Rectal smooth muscle tissue (tissue), 1 donor: ENCODE measurements around the gene LDLRAD4.

Experiments
- H3K27ac ChIP-seq: one replicate; pipeline ENCODE4 v1.7.0; 2013; ENCODE audit warnings: low read depth, low read length, inconsistent platforms
- H3K27me3 ChIP-seq: one replicate; pipeline ENCODE4 v1.7.0; 2013; ENCODE audit warnings: low read length; ENCODE audit not compliant: control insufficient read depth, insufficient read depth
- H3K36me3 ChIP-seq: one replicate; pipeline ENCODE4 v1.7.0; 2013; ENCODE audit warnings: low read length; ENCODE audit not compliant: control insufficient read depth, insufficient read depth
- H3K4me1 ChIP-seq: one replicate; pipeline ENCODE4 v1.7.0; 2013; ENCODE audit warnings: low read length; ENCODE audit not compliant: control insufficient read depth, insufficient read depth
- H3K4me3 ChIP-seq: one replicate; pipeline ENCODE4 v1.7.0; 2013; ENCODE audit warnings: low read length
- H3K9ac ChIP-seq: one replicate; pipeline ENCODE4 v1.7.0; 2013; ENCODE audit warnings: low read length

Gene LDLRAD4

GRCh38 chr18:13445241-13445897, 226.8 kb downstream of the LDLRAD4 start:
- Histone ChIP-seq H3K4me1 (no peaks in the 10 kb centered on the region), H3K4me3 (no peak overlapping the region), H3K27me3 (no peaks in the 10 kb centered on the region), H3K9ac (no peak overlapping the region), H3K36me3 (no peaks in the 10 kb centered on the region), H3K27ac (no peak overlapping the region)

GRCh38 chr18:13446024-13446423, 227.5 kb downstream of the LDLRAD4 start:
- Histone ChIP-seq H3K27me3 (no peaks in the 10 kb centered on the region), H3K27ac (no peak overlapping the region)

GRCh38 chr18:13446610-13447461, 228.3 kb downstream of the LDLRAD4 start:
- Histone ChIP-seq H3K36me3 (no peaks in the 10 kb centered on the region), H3K27me3 (no peaks in the 10 kb centered on the region), H3K27ac (no peak overlapping the region), H3K4me3 (no peak overlapping the region), H3K4me1 (no peaks in the 10 kb centered on the region), H3K9ac (no peak overlapping the region)

More at GRCh38 chr18:13446024-13446423, 227.5 kb downstream of the LDLRAD4 start:
- no peak overlapping the region for H3K4me3 ChIP-seq
- no peaks in the 10 kb centered on the region for H3K4me1 ChIP-seq
- H3K36me3 ChIP-seq: no peaks in the 10 kb centered on the region
- no peak overlapping the region for H3K9ac ChIP-seq

- H3K27me3 ChIP-seq: no peaks in the 10 kb centered on the region
- H3K4me3 ChIP-seq: no peak overlapping the region
- H3K9ac ChIP-seq: no peak overlapping the region
- H3K27ac ChIP-seq: no peak overlapping the region
- H3K36me3 ChIP-seq: no peaks in the 10 kb centered on the region
- no peaks in the 10 kb centered on the region for H3K4me1 ChIP-seq
These were observed 229.2 kb downstream of the LDLRAD4 start for GRCh38 chr18:13447621-13448334.

GRCh38 chr18:13448335-13448795, 229.8 kb downstream of the LDLRAD4 start:
- Histone ChIP-seq H3K27me3 (no peaks in the 10 kb centered on the region), H3K36me3 (no peaks in the 10 kb centered on the region), H3K4me3 (no peak overlapping the region), H3K27ac (no peak overlapping the region), H3K4me1 (no peaks in the 10 kb centered on the region), H3K9ac (no peak overlapping the region)

- H3K4me1 ChIP-seq: no peaks in the 10 kb centered on the region
- H3K27ac ChIP-seq: no peak overlapping the region
- no peaks in the 10 kb centered on the region for H3K27me3 ChIP-seq
These were observed 231.1 kb downstream of the LDLRAD4 start for GRCh38 chr18:13449651-13450050.

GRCh38 chr18:13450289-13451212, 232.0 kb downstream of the LDLRAD4 start:
- Histone ChIP-seq H3K27me3 (no peaks in the 10 kb centered on the region), H3K9ac (no peak overlapping the region), H3K27ac (no peak overlapping the region), H3K4me3 (no peak overlapping the region), H3K36me3 (no peaks in the 10 kb centered on the region), H3K4me1 (no peaks in the 10 kb centered on the region)

More at GRCh38 chr18:13449651-13450050, 231.1 kb downstream of the LDLRAD4 start:
- no peaks in the 10 kb centered on the region for H3K36me3 ChIP-seq
- no peak overlapping the region for H3K9ac ChIP-seq
- no peak overlapping the region for H3K4me3 ChIP-seq

GRCh38 chr18:13451213-13451540, 232.6 kb downstream of the LDLRAD4 start:
- Histone ChIP-seq H3K4me1 (no peaks in the 10 kb centered on the region), H3K4me3 (no peak overlapping the region), H3K36me3 (no peaks in the 10 kb centered on the region), H3K27ac (no peak overlapping the region), H3K27me3 (no peaks in the 10 kb centered on the region), H3K9ac (no peak overlapping the region)

GRCh38 chr18:13451661-13452387, 233.3 kb downstream of the LDLRAD4 start:
- Histone ChIP-seq H3K36me3 (no peaks in the 10 kb centered on the region), H3K9ac (no peak overlapping the region), H3K4me1 (no peaks in the 10 kb centered on the region), H3K4me3 (no peak overlapping the region), H3K27ac (no peak overlapping the region), H3K27me3 (no peaks in the 10 kb centered on the region)

GRCh38 chr18:13452388-13452811, 233.8 kb downstream of the LDLRAD4 start:
- Histone ChIP-seq H3K36me3 (no peaks in the 10 kb centered on the region), H3K4me3 (no peak overlapping the region), H3K9ac (no peak overlapping the region), H3K4me1 (no peaks in the 10 kb centered on the region), H3K27me3 (no peaks in the 10 kb centered on the region), H3K27ac (no peak overlapping the region)

- no peaks in the 10 kb centered on the region for H3K27me3 ChIP-seq
- no peaks in the 10 kb centered on the region for H3K36me3 ChIP-seq
- H3K27ac ChIP-seq: no peak overlapping the region
- H3K4me3 ChIP-seq: no peak overlapping the region
- H3K9ac ChIP-seq: no peak overlapping the region
- H3K4me1 ChIP-seq: no peaks in the 10 kb centered on the region
These were observed 234.5 kb downstream of the LDLRAD4 start for GRCh38 chr18:13452871-13453680.
